ENCODE results near the gene LGALS13. TPM values are rescaled to one million over a fixed set of nuclear protein-coding genes. Genes with fewer than 3 reads are reported as not detected.

The LGALS13 gene
- total RNA-seq, 1 experiment from 2014 or later, result not detected

GRCh38 chr19:39617745-39618144 lies 15.4 kb downstream of the LGALS13 start:
- DNase-seq (ENCODE audit: low read depth), result no peak

GRCh38 chr19:39623946-39624345 lies 21.6 kb downstream of the LGALS13 start:
- DNase-seq (ENCODE audit: low read depth), result no peak

GRCh38 chr19:39627631-39628030 lies 25.3 kb downstream of the LGALS13 start:
- peak; percentile 7 for DNase-seq (ENCODE audit: low read depth)

- peak; percentile 11 for DNase-seq (ENCODE audit: low read depth)
Observed at GRCh38 chr19:39631178-39631577, 28.9 kb downstream of the LGALS13 start.

GRCh38 chr19:39631626-39632025 lies 29.3 kb downstream of the LGALS13 start:
- no peak for DNase-seq (ENCODE audit: low read depth)

GRCh38 chr19:39637891-39638290 lies 35.6 kb downstream of the LGALS13 start:
- DNase-seq (ENCODE audit: low read depth), result no peak

GRCh38 chr19:39641773-39642172 lies 39.4 kb downstream of the LGALS13 start:
- DNase-seq (ENCODE audit: low read depth), result no peak

GRCh38 chr19:39643591-39643990 lies 41.3 kb downstream of the LGALS13 start:
- DNase-seq (ENCODE audit: low read depth), result no peak

GRCh38 chr19:39645800-39646411 lies 43.6 kb downstream of the LGALS13 start:
- DNase-seq (ENCODE audit: low read depth), result peak; percentile 29

GRCh38 chr19:39647918-39648317 lies 45.6 kb downstream of the LGALS13 start:
- no peak for DNase-seq (ENCODE audit: low read depth)

- DNase-seq (ENCODE audit: low read depth), result no peak
Observed at GRCh38 chr19:39655613-39656012, 53.3 kb downstream of the LGALS13 start, which contains the start of gene LGALS16. Gene LGALS16, plus strand, starts transcription at chr19:39655913. Its CDS starts 49 bp downstream, at chr19:39655962.

Other genes starting within 250 kb of the LGALS13 start
- gene PAF1, start 211.4 kb upstream of the LGALS13 start, total RNA-seq (2014; rRNA removed; shearing (Covaris generic)), result 44.3 and 59.4 TPM in 2 replicates
- gene MED29, start 211.1 kb upstream of the LGALS13 start, total RNA-seq (2014; rRNA removed; shearing (Covaris generic)), result 22.2 and 39.5 TPM in 2 replicates
- 2.9 and 6.4 TPM in 2 replicates for gene ZFP36, start 195.7 kb upstream of the LGALS13 start, total RNA-seq (2014; rRNA removed; shearing (Covaris generic))
- gene PLEKHG2, start 189.9 kb upstream of the LGALS13 start, total RNA-seq (2014; rRNA removed; shearing (Covaris generic)), result 4.8 and 13.0 TPM in 2 replicates
- gene RPS16, start 166.6 kb upstream of the LGALS13 start, total RNA-seq (2014; rRNA removed; shearing (Covaris generic)), result 107 and 123 TPM in 2 replicates
- 64.7 and 67.4 TPM in 2 replicates for gene SUPT5H, start 156.9 kb upstream of the LGALS13 start, total RNA-seq (2014; rRNA removed; shearing (Covaris generic))
- gene TIMM50, start 121.7 kb upstream of the LGALS13 start, total RNA-seq (2014; rRNA removed; shearing (Covaris generic)), result 86.2 and 88.2 TPM in 2 replicates
- 0.72 and 1.5 TPM in 2 replicates for gene DLL3, start 103.6 kb upstream of the LGALS13 start, total RNA-seq (2014; rRNA removed; shearing (Covaris generic))
- not detected in 2 replicates for gene SELENOV, start 87.4 kb upstream of the LGALS13 start, total RNA-seq (2014; rRNA removed; shearing (Covaris generic))
- gene EID2B, start 69.7 kb upstream of the LGALS13 start, total RNA-seq (2014; rRNA removed; shearing (Covaris generic)), result 5.3 and 8.8 TPM in 2 replicates
- 17.1 and 19.0 TPM in 2 replicates for gene EID2, start 62.4 kb upstream of the LGALS13 start, total RNA-seq (2014; rRNA removed; shearing (Covaris generic))
- gene LGALS16, start 53.4 kb downstream of the LGALS13 start, total RNA-seq (2014; rRNA removed; shearing (Covaris generic)), result not detected in 2 replicates
- not detected in 2 replicates for gene LGALS14, start 102.0 kb downstream of the LGALS13 start, total RNA-seq (2014; rRNA removed; shearing (Covaris generic))
- not detected in 2 replicates for gene CLC, start 135.5 kb downstream of the LGALS13 start, total RNA-seq (2014; rRNA removed; shearing (Covaris generic))
- not detected in 2 replicates for gene LEUTX, start 176.3 kb downstream of the LGALS13 start, total RNA-seq (2014; rRNA removed; shearing (Covaris generic))
- gene DYRK1B, start 231.6 kb downstream of the LGALS13 start, total RNA-seq (2014; rRNA removed; shearing (Covaris generic)), result 0.24 and 0.29 TPM in 2 replicates
- gene FBL, start 243.9 kb downstream of the LGALS13 start, total RNA-seq (2014; rRNA removed; shearing (Covaris generic)), result 148 and 165 TPM in 2 replicates